Heart left ventricle (tissue), 16 donors: Measurements from ENCODE around the gene RPS6KB2. TPM values are rescaled to one million over a fixed set of nuclear protein-coding genes. Genes with fewer than 3 reads are reported as not detected.
A peak's percentile ranks its signal among the peaks of the same experiment; 100 is the strongest.

ENCODE experiments used
- ATAC-seq, 4 donors: fragments of 200-7000 bp; cut with Tn5 transposase; one replicate each; pipeline ENCODE4 v1.9.1; 2020 to 2022; ENCODE audit warnings: moderate library complexity in 4 of 4, mild to moderate bottlenecking in 3 of 4, moderate number of reproducible peaks in 1 of 4
- DNase-seq, 5 donors: peaks; one replicate each; pipeline ENCODE4 v3.0.0-alpha.2; 2020
- H3K27ac ChIP-seq, 12 donors: fragments of 200-600 bp; sonication (generic) in 4 of 12; one replicate each; pipeline versions ENCODE4 v1.5.0 to v1.8.0; 2016 to 2022; ENCODE audit warnings: mild to moderate bottlenecking in 2 of 12
- H3K27me3 ChIP-seq, 9 donors: fragments of 200-600 bp; sonication (generic) in 2 of 9; one replicate each; pipeline versions ENCODE4 v1.5.1 to v1.8.0; 2016 to 2022; ENCODE audit warnings: mild to moderate bottlenecking in 3 of 9
- H3K36me3 ChIP-seq, 9 donors: fragments of 200-600 bp; sonication (generic) in 2 of 9; one replicate each; pipeline versions ENCODE4 v1.5.0 to v1.8.0; 2018 to 2022; ENCODE audit warnings: mild to moderate bottlenecking in 2 of 9
- H3K4me1 ChIP-seq, 12 donors: fragments of 200-600 bp; sonication (generic) in 4 of 12; one replicate each; pipeline versions ENCODE4 v1.5.0 to v1.8.0; 2016 to 2022; ENCODE audit warnings: mild to moderate bottlenecking in 3 of 12
- H3K4me3 ChIP-seq, 12 donors: fragments of 200-600 bp; sonication (generic) in 4 of 12; one replicate each; pipeline versions ENCODE4 v1.5.0 to v1.8.0; 2017 to 2022; ENCODE audit warnings: mild to moderate bottlenecking in 9 of 12, moderate library complexity in 4 of 12
- H3K9me3 ChIP-seq, 12 donors: fragments of 200-600 bp; sonication (generic) in 4 of 12; one replicate each; pipeline versions ENCODE4 v1.5.0 to v1.8.0; 2016 to 2022; ENCODE audit warnings: mild to moderate bottlenecking in 1 of 12
- CTCF ChIP-seq, 12 donors: fragments of 200-600 bp; sonication (generic) in 4 of 12; IDR thresholded peaks; one replicate each; pipeline versions ENCODE4 v1.5.0 to v1.8.0; 2018 to 2022; ENCODE audit warnings: antibody characterized with exemption in 12 of 12, mild to moderate bottlenecking in 5 of 12
- POLR2A ChIP-seq, 2 donors: fragments of 450-650 bp; IDR thresholded peaks; one replicate each; pipeline ENCODE4 v1.6.1; 2017; ENCODE audit warnings: antibody characterized with exemption in 2 of 2, mild to moderate bottlenecking in 2 of 2, moderate library complexity in 2 of 2
- WGBS, 4 donors: extraction: QIAGEN DNeasy Blood & Tissue Kit in 2 of 4; methylation state at CpG; one replicate each; pipeline versions ENCODE4 v1.1.5 to v1.1.7; 2013 to 2018; 5-methylcytosine and 5-hydroxymethylcytosine counted together
- intact Hi-C, 10 donors: fragments of 100-400 bp; cut with DNase I; formaldehyde crosslinking; loops; one replicate each; pipeline versions ENCODE4 v1.11.1 to v1.14.2; 2022
- polyA plus RNA-seq, 2 donors: library from polyadenylated mRNA; stranded (reverse); fragments of 200-250 nt; gene quantifications; one replicate each; pipeline ENCODE4 v1.2.3, GENCODE V29; 2013
- total RNA-seq, 9 donors: library from RNA; depleted of rRNA in 2 of 9; stranded (reverse); fragments of >200 nt in 2 of 9; fragmentation: NEBNext Ultra II Directional in 3 of 9; extraction: Animal tissue kit (Norgen Biotek cat#: 25700) in 3 of 9; gene quantifications; one replicate each; pipeline versions ENCODE4 v1.1.0 to v1.2.4, GENCODE V29; 2016 to 2023
- donor health status: ischemic (EF 13 %, LVEDD 7.1; RV severe dilation, severe dysfunction).
- donor health status: healthy with polysubstance abuse.
- donor health status: DM: no; HTN: yes; CAD: no.
- donor health status: DM: no; HTN: no; CAD: no.
- donor health status: ischemic (EF 25% LVEDD 6.9; RV normal size, moderate dysfunction).
- donor health status: ischemic (EF 25% LVEDD 5.7; RV mildly dilated, moderate dysfunction).
- donor health status: healthy.
- donor health status: DM: yes; HTN: yes; CAD: no.
- donor health status: ischemic (EF 35%, LVEDD 5.7; RV mildly dilated, moderate dysfunction).
- donor health status: nonischemic (EF 11% LVEDD 7.7; RV severe dilation, severe dysfunction).
- donor health status: DM: yes; HTN: yes; CAD: no.
- donor health status: PGD.
- donor health status: ischemic (EF 29% LVEDD 5.4; RV normal size, mild dysfunction).
- donor health status: nonischemic (EF 23%, LVEDD 6.1; RV moderate dilation, normal function).

The RPS6KB2 gene
- total and polyA plus RNA-seq, 11 donors: 19.3 to 36.0 (median 26.0) TPM

GRCh38 chr11:67436459-67437081 is 8.3 kb downstream of the RPS6KB2 start:
- TF ChIP-seq POLR2A (IDR thresholded peaks at IDR 0.05) (no peak), CTCF (IDR thresholded peaks at IDR 0.05) (no peak)
- no peaks in the 10 kb centered on the region for H3K27me3 ChIP-seq
- peaks cover 0 to 54% (median 13%) of the 10 kb centered on the region in 12 donors for H3K4me1 ChIP-seq
- H3K36me3 ChIP-seq: peaks cover 0 to 88% (median 50%) of the 10 kb centered on the region in 9 donors
- no peak for ATAC-seq
- intact Hi-C loops: no loop called here
- H3K27ac ChIP-seq: peak overlapping the region in 4 of 12 donors; percentile 26 to 90 (median 46)
- peak overlapping the region in 2 of 12 donors; percentile 40 to 62 for H3K4me3 ChIP-seq
- H3K9me3 ChIP-seq: no peaks in the 10 kb centered on the region
- DNase-seq: no peak
- WGBS, 4 donors: 53 to 65% (median 56%) methylated on average over 6 of the region's 6 CpGs

- H3K36me3 ChIP-seq: peaks cover 0 to 84% (median 43%) of the 10 kb centered on the region in 9 donors
- ATAC-seq: peak in 1 of 4 donors; percentile 23
- peak within 1 kb of the TSS in 5 of 12 donors; percentile 26 to 90 (median 39) for H3K27ac ChIP-seq
- no peaks in the 10 kb centered on the region for H3K9me3 ChIP-seq
- peak in 1 of 5 donors; percentile 20 for DNase-seq
- no peaks in the 10 kb centered on the region for H3K27me3 ChIP-seq
- peaks cover 0 to 60% (median 16%) of the 10 kb centered on the region in 12 donors for H3K4me1 ChIP-seq
- no peak for TF ChIP-seq POLR2A (IDR thresholded peaks at IDR 0.05)
- TF ChIP-seq CTCF (IDR thresholded peaks at IDR 0.05): no peak
- intact Hi-C loops: no loop called here
- 57 to 79% (median 60%) methylated on average over 10 to 26 of the region's 26 CpGs for WGBS, 4 donors
- H3K4me3 ChIP-seq: peak within 1 kb of the TSS in 5 of 12 donors; percentile 5 to 62 (median 7)
These were observed 9.0 kb downstream of the RPS6KB2 start, which contains the start of gene PTPRCAP for GRCh38 chr11:67437082-67437808. Gene PTPRCAP, minus strand, starts transcription at chr11:67437682. Its CDS starts 63 bp downstream, at chr11:67437619.

GRCh38 chr11:67437809-67438157 is 9.5 kb downstream of the RPS6KB2 start:
- Histone ChIP-seq H3K9me3 (no peaks in the 10 kb centered on the region), H3K36me3 (peaks cover 0 to 79% (median 38%) of the 10 kb centered on the region in 9 donors), H3K4me1 (peaks cover 0 to 65% (median 21%) of the 10 kb centered on the region in 12 donors), H3K4me3 (peak overlapping the region in 4 of 12 donors; percentile 6 to 62 (median 24)), H3K27me3 (no peaks in the 10 kb centered on the region), H3K27ac (peak overlapping the region in 3 of 12 donors; percentile 26 to 90 (median 48))
- 67 to 80% (median 71%) methylated on average over 2 to 3 of the region's 3 CpGs for WGBS, 4 donors
- TF ChIP-seq POLR2A (IDR thresholded peaks at IDR 0.05): no peak
- TF ChIP-seq CTCF (IDR thresholded peaks at IDR 0.05): no peak
- ATAC-seq (no peak), DNase-seq (no peak)
- intact Hi-C loops: no loop called here
